GM18507 (cell line): Measurements from ENCODE around the gene ANKK1.

Experiments used
- DNase-seq: peaks from one replicate; pipeline ENCODE4 v3.0.0; 2011; ENCODE audit warnings: low read depth; ENCODE audit not compliant: insufficient read length; ENCODE audit errors: extremely low spot score
- FAIRE-seq: peaks from 2 replicates; lab custom pipeline; 2011; peaks lifted over from hg19 to GRCh38; lab: Jason Lieb, UNC

Gene ANKK1

DNA sequence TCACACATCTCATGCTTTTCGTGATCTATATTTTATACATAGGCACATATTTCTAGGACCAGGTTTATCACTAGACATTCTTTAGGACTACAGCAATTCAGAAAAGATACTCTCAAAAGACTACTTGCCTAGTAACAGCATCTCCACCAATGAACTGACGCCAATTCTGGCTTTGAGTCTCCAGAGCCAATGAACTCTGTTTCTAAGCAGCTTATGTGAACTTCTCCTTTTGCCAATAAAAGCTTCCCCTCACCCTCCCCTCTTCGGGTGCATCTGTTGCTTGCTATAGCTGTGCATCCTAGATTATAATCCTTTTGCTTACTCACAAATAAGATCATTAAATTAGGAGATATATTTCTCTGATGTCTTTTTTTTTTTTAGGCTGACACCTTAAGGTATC is 11.4 kb upstream of the ANKK1 start:
- FAIRE-seq (no peak), DNase-seq (no peak)

DNA sequence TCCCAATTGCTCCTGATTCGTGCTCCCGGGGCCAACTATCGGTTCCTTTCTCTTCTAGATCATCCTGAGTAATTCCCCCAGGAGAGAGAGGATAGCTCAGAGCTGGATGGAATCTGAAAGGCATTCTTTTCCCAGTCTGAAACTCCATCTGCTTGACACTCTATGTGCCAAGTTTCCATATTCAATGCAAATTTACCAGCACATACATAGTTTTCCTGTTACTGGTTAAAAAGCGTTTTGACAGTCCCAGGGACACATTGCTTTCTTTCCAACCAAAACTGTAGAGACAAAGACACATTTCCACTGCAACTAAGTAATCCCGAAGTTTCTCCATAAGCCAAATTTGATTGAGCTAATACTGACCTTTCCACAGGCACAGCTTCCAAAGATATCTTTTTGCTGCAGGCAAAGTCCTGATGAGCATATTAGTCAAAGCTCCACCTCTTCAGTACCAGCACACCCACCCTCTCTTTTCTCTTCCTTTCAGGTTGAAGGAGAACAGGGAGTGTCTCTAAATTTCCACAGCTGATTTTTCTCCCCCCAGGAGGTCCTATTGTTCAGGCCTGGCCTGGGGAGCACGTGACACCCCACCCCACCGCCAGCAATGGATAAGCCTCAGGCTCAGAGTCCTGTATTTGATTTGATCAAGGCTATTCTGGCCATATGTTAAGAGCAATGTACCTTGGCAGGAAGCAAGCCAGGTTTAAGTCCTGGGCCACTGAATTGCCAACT is 9.7 kb upstream of the ANKK1 start:
- FAIRE-seq (no peak), DNase-seq (no peak)

DNA sequence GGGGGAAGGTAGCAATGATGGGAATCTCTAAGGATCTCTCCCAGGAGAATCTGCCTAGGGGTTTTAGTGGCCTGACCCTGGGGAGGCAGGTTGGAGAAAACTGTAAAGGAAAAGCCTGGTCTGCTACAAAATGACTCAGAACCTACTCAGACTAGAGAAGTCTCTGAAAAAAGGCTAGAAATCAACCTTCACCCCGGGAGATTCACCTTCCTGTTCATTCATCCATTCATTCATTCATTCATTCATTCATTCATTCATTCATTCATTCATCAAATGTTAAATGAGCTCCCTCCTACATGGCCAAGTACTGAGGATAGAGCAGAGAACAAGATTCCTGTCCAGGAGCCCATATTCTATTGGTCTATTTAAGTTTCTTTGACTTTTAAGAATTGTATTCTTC is 8.9 kb upstream of the ANKK1 start:
- DNase-seq: no peak

DNA sequence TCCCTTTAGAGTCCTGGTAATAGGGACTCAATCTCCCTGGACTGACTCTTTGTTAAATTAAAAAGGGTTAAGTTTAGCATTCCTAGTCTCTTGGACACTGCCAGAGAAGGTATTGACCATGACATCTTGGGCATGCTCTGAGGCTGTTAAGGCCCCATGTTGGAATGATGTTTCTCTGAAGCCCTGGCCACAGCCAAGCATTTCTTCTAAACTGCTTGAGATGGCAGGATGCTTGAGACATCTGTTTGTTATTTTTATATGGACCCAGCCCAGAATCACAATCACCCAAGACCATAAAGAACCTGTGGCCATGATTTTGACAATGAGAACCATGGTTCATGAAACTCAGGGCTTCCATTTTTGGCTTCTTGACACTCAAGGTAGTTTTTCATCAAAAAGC is 5.5 kb upstream of the ANKK1 start:
- FAIRE-seq (no peak), DNase-seq (no peak)

More for the DNA sequence above, 8.9 kb upstream of the ANKK1 start:
- FAIRE-seq: no peak

DNA sequence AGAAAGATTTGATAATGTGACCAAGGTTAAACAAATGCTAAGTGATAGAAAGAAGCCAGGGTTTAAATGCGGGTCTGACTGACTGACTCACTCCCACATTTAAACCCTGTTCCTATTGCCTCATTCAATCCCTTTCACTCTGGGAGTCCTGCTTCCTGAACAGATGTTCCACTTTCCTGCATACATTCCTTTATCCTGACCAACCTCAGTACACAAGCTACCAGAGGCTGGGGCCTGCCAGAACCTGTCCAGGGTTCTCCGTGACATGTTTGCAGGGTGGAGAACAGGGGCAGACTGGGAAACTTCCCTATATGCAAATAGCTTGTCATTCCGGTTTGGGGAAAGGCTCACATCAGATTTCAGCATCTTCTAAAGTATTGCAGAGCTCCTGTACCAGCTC is 3.0 kb upstream of the ANKK1 start:
- FAIRE-seq (no peak), DNase-seq (no peak)

DNA sequence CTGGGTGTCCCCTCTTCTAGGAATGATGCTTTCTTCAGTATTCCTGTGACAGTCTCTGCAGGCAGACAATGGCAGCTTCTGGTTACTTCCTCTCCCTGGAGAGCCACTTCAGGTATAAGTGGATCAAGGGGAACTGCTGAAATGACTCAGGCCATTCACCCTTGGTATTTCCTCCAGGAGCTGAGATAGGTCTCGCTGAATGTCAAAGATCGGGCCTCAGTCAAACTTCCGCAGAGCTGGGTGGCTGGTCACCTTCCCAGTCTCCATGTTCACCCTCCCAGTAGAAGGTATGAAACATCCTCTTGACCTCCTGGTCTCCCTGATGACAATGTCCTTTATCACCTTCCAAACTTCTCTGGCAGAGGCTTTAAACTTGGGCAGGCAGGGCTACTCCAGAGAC is 1.8 kb upstream of the ANKK1 start:
- DNase-seq (no peak), FAIRE-seq (no peak)

DNA sequence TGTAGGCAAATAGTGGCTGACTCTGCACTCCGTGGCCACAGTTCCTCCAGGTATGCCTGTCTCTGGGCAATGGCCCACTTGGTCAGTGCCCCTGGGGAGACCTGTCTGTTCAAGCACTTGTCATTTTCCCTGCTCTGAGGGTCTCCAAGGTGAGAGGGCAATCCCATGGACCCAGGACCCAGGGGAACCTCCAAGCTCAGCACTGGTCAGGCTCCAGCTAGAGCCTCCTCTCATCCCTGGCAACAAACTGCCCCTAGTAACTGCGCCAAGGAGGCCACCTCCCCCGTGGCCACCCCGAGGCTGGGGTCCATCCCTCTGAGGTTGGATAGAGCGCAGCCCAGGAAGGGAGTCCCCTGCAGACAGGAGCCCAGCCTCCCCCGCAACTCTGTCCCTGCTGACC is 713 bp upstream of the ANKK1 start:
- FAIRE-seq: no peak

DNA sequence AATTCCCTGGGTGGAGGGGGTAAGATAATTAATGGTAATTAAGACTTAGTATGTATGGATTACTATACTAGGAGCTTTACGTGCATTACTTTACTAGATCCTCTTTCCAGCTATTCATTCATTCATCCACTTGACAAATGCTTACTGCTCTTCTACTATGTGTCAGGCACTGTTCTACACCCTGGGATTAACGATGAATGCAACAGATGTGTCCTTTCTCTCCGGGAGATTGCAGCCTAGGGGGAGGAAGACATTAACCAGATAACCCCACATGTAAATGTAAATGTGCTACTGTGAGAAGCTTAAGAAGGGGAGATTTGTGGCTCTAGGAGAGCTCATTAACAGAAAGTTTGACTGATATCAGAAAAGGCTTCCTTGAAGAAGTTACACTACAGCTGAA is 1.7 kb downstream of the ANKK1 start:
- FAIRE-seq (no peak), DNase-seq (no peak)

More for the DNA sequence above, 713 bp upstream of the ANKK1 start:
- DNase-seq: no peak

DNA sequence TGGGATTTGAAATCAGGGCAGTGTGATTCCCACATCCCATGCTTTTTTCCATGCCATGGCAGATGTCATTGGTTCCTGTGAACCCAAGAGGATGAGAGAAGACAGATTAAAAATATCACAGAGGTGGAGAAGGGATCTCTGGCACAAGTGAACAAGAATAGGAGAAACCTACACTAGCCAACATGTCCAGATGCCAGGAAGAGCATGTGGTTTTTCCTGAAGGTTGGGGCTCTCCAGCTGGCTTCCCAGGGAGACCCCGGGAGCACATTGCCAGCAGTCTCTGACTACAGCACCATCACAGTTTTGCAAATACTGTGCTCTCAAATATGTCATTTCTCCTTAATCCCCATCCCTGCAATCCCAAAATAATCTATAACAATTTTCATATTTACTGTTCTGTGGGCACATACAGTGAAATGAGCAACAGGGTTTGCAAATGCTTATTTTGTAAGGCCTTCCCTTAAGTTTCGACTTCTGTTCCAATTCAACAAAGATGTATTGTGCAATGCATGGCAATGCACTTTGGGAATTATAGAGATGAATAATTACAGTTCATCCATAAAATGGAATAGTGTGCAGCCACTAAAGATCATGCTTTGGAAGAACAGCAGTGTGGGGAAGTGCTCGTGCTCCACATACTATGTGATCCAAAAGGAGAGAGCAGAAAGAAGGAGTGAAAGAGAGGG is 4.8 kb downstream of the ANKK1 start:
- DNase-seq: no peak
- FAIRE-seq: no peak

DNA sequence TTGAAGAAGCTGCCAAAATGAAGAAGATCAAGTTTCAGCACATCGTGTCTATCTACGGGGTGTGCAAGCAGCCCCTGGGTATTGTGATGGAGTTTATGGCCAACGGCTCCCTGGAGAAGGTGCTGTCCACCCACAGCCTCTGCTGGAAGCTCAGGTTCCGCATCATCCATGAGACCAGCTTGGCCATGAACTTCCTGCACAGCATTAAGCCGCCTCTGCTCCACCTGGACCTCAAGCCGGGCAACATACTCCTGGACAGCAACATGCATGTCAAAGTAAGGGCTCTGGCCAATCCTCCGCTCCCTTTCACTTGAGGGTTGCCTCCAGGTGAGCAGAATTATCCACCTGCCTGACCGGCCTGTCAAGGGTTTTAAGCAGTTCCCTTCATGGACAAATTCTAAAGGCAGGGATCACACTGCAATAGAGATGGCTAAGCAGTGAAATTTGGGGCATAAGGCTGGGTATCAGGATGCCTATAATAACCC is 6.0 kb downstream of the ANKK1 start:
- DNase-seq (no peak), FAIRE-seq (no peak)

DNA sequence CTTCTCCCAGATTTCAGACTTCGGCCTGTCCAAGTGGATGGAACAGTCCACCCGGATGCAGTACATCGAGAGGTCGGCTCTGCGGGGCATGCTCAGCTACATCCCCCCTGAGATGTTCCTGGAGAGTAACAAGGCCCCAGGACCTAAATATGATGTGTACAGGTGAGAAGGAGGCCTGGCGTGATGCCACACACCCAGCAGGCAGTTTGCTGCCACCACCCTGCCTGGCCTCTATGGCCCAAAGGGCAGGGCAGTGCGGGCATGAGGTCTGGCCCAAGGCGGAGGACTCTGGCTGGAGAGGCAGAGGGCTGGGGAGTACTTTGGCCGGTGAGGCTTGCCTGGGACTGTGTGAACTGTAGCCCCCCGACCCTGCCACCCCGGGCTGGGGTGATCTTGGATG is 7.3 kb downstream of the ANKK1 start:
- no peak for DNase-seq
- FAIRE-seq: no peak

DNA sequence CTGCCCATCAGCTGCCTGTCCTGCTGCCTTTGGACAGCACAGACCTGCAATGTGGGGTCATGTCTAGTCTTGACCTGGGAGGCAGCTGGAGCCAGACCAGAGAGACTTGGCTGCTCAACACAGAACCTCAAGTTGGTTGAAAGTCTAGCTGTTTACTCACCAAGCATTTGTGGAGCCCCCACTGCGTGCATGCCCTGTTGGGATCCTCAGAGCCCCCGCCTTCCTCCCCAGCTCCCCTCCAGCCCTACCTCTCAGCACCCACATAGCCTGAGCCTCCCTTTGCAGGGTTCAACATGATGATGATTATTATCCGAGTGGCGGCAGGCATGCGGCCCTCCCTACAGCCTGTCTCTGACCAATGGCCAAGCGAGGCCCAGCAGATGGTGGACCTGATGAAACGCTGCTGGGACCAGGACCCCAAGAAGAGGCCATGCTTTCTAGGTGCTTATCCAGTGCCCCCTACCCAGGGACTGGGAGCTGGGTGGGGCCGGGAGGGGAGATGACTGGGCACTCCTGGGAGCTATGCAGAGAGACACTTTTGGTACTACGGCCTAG is 8.3 kb downstream of the ANKK1 start:
- DNase-seq (no peak), FAIRE-seq (no peak)

DNA sequence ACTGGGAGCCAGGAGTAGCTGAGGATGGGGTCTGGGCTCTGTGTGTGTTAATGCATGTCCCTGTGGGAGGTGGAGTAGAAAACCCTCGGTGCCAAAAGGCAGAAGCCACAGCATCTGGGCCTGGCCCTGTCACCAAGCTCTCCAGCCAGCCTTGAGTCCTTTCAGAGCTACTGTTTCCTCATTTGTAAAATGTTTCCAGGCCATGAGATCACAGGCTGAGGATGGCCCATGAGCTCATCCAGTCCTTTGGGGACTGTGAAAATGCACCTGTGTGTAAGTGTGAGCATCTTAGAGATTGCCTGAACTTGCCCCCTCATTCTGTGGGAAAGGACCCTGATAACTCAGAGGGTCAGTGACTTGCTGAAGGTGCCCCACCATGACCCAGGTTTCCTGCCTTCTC is 9.1 kb downstream of the ANKK1 start:
- no peak for DNase-seq
- FAIRE-seq: no peak

DNA sequence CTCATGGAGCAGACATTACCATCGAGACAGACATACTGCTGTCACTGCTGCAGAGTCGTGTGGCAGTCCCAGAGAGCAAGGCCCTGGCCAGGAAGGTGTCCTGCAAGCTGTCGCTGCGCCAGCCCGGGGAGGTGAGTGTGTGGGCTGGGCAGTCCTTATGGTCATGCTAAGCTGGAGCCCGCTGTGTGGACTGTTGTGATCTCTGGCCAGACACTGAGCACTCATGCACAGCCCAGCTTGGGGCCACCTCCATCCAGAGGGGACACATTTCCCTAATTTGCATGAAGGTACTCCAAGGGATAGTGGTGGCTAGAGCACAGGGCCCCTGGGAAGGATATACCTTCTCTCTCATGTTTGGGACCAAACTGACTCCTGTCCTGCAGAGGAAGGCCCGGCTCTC is 9.6 kb downstream of the ANKK1 start:
- no peak for FAIRE-seq
- DNase-seq: no peak

DNA sequence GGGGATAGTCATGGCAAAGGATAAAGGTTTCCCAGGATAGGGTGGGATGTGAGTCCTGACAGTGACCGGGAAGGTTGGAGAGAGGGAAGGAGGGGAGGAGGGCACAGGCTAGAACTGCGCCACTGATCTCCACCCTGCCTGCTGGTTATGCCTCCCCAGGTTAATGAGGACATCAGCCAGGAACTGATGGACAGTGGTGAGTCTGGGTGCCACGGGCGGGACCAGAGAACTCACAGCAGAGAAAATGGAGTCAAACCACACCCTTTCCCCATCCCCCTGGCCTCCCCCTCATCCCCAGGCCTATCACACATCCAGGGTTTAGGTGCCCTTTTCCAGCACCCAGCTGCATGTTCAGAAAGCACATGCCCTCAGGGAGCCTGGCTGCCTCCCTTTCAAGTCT is 10.2 kb downstream of the ANKK1 start:
- DNase-seq (no peak), FAIRE-seq (no peak)

DNA sequence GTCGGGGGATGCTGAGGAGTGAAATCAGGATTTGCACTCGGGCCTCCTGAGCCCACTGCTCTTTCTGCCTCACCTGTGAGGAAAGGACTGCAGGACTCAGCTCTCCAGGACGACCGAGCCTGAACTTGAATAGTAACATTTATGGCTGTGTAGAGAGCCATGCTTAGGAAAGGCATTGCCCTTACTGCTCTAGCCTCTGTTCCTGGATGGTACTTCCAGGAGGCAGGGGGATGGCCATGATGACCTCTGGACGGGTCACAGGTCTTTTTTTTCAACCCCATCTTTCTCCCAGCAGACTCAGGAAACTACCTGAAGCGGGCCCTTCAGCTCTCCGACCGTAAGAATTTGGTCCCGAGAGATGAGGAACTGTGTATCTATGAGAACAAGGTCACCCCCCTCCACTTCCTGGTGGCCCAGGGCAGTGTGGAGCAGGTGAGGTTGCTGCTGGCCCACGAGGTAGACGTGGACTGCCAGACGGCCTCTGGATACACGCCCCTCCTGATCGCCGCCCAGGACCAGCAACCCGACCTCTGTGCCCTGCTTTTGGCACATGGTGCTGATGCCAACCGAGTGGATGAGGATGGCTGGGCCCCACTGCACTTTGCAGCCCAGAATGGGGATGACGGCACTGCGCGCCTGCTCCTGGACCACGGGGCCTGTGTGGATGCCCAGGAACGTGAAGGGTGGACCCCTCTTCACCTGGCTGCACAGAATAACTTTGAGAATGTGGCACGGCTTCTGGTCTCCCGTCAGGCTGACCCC is 11.3 kb downstream of the ANKK1 start:
- FAIRE-seq: no peak

DNA sequence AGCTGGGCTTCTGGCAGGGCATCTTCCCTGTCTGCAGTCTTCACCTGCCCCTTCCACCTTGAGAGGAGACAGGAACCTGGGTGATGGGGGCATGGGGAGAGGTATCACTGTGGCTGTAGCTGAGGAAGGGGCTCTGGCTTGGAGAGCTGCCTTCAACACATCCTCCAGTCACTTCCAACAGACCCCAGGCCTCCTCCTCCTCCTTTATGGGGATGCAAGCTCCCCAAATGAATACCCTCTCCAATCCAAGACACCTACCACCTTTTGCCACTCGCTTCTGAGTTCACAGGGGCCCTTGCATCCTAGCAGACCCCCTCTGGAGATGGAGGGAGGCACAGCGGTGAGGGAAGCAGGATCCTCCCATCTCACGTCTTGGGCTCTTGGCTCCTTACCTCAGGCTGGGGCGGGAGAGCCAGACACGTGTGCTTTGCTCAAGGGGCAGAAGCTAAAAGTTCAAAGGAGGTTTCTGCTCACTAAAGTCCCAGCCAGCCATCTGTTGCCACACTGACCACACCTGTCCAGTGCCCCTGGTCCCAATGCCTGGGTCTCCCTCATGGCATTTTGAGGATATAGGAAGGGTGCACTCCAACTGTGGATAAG is 13.2 kb downstream of the ANKK1 start:
- no peak for DNase-seq

More for the DNA sequence above, 11.3 kb downstream of the ANKK1 start:
- no peak for DNase-seq

DNA sequence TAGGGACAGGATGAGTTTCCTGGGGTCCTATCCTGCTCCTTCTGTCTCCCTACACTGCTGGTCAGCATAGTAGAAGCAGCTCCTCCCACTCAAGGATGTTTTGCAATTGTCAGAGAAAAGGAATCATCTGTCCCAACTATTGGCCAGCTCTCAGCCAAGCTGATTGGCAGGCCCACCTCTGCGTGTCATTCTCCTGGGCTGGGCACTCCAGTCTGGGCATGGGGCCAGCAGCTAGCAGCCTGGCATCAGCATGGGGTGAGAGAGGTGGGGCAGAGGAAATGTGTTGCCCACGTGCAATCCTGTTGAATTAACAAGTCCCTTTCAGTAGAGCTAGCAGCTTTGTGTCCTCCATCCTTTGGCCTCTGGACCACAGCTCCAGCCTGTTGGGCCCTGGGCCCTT is 14.1 kb downstream of the ANKK1 start:
- no peak for FAIRE-seq
- DNase-seq: no peak

More for the DNA sequence above, 13.2 kb downstream of the ANKK1 start:
- FAIRE-seq: no peak

DNA sequence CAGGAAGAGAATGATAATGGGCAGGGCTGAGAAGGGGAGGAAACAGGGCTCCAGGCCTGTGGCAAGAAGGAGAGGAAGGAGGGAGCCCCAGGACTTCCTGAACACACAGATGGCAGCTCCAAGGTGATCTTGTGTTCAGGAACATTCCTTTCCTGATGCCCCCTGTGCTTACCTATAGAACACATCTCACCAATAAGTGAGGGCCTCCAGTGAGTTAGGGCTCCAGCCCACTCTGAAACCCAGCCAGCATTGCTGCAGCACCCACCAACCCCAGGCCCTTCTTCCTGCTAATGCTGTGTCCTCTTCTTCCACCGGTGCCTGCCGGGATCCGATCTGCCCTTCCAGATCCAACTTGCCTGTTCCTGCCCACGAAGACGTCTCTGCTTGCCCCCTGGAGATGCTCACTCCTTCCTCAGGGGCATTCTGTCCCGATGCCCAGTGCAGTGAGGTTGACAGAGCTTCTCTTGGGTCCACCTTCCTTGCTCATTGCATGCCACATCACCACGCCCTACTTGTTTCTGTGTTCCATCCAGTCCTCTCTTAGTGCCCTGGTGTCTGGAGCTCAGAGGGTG is 17.4 kb downstream of the ANKK1 start:
- no peak for FAIRE-seq
- DNase-seq: no peak
